ENCODE data around the gene ERCC5.

ERCC5 gene

DNA sequence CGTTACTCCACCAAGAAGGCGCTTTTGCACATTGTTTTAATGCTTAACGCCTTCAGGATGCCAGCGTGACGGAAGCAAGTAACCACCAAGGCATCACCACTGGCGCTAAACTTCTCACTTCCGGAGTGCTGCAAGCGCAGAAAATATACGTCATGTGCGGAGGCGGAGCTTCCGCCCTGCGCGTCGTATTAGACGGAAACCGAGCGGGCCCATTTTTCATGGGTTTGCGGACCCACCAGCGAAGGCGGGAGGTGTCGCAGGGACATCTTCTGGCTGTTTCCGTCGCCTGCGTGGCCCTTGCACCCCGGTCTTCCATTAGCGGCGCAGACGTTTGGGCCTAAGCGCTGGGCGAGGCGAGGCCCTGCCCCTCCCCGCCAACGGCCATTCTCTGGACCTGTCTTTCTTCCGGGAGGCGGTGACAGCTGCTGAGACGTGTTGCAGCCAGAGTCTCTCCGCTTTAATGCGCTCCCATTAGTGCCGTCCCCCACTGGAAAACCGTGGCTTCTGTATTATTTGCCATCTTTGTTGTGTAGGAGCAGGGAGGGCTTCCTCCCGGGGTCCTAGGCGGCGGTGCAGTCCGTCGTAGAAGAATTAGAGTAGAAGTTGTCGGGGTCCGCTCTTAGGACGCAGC lies at the start of gene ERCC5:
ERCC5 (plus strand) TSS at position 403 of the 631 bp plus-strand sequence. CDS start 235 bp downstream, outside the sequence.
- DNase-seq, result peak; percentile 99

DNA sequence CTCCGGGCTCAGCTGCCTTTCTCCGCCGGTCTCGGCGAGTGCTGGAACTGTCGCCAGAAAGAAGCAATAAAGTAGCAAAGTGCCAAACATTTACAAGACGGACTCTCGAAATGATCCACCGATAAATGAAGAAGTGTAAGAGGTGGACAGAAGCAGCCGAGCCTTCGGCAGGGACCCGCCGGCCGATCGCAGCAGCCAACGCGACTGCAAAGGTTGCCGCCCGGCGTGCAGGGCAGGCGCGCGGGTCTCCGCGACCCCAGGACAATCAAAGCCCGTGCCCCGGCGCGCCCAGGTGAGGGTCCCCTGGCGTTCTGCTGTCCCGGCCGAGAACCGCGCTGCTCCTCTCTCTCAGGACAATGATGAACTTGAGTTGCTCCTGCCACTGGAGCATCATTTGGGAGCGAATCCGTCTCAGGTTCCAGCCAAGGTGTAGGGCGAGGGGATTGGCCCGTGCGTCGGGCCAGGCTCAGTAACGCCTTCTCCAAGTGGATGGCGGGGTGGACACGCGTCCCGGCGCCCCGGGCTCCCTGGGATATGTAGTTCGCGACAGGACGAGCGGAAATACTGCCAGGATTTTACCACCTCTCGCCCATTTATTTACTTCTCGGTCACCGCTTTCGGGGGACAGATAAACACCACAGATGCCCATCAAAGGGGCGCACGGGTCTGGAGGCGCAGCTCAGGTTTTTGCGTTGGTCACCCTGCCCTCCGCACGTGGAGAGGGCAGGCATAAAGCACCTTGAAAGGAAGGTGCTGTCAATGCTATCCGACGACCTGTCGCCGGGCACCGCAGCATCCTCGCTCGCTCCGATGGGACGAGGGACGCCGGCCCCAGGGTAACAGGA lies 47.0 kb upstream of the ERCC5 start, which contains the start of the genes BIVM and POGLUT2:
BIVM (plus strand) TSS at position 539 of the 845 bp plus-strand sequence. CDS start 8,149 bp downstream, outside the sequence.
POGLUT2 (minus strand) TSS at position 396 of the 845 bp plus-strand sequence; CDS start at position 90, 306 bp downstream.
- DNase-seq, result peak; percentile 97

DNA sequence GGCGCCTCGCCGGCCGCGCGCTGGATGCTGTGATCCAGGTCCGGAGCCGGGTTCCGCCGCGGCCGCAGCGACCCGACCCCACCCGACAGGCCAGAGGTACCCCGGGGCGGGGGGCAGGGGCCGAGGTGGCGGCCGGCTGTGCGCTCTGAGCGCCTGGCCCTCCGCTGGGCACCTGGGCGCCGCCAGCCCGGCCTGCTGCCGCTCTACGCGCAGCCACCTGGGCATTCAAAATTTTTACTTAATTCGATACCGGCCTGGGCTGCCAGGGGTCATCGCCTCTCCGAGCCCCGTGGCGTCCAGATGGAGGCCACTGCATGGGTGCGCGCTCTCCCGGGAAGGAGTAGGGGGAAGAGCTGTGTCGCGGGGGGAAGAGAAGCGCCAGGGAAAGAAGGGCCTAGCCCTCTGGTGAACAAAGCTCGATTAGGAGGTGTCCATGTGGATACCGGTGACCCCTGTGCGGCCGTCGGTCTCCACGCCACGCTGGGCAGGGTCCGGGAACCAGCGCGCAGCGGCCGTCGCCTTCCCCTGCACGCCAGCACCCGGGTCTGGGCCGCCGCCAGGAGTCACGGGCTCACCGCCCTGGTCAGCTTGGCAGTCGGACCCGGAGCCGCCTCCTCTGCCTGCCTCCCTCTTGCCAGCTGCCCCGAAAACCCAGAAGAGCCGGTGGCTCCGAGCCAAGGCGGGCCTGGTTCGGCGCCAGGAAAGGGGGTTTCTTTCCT lies 46.2 kb upstream of the ERCC5 start:
- no peak for DNase-seq

DNA sequence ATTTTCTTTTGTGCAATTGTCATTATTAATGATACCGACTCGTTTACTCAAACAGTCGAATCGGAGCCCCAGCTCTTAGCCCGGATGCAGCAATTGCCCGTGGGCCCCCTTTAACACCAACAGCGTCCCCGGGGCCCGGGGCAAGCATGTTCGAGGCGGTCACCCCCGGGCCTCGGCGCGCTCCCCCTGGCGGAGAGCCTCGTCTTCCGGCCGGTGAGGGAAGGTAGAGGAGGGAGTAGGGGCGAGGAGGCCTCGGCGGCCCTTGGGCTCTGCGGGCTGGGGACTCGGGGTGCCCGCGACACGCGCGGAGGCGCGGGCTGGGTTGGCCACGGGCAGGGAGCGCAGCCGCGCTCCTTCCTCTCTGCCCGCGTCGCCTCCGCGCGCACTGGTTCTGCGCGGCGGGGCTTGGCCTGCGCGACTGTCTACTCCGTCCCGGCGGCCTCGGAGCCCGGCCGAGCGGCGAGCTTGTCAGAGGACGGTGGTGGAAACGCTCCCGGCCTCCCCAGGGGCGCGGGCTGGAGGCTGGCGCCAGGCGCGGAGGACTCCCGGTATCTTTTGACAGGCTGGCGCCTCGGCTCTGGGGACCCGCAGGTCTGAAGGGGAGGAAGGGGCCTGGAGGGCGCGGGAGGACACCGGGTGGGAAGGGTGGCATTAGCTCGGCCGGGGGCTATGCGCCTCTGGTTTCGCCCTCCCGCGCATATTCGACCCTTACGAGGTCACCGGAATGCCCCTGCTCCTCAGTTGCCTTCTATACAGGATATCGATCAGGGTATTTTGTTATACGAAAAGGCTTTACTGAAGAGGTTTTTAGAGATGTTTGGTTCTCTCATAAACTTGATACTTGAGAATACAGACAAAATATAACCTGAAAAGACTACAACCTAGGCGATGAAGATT lies 45.4 kb upstream of the ERCC5 start:
- DNase-seq, result peak; percentile 95

DNA sequence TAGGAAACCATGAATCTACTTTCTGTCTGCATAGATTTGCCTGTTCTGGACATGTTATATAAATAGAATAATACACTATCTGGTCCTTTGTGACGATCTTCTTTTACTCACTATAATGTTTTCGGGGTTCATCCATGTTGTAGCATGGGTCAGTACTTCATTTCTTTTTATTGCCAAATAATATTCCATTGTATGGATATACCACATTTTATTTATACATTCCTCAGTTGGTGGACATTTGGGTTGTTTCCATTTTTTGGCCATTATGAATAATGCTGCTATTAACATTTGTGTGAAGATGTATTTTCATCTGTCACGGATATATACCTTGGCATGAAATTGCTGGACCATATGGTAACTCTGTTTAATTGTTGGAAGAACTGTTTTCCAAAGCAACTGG lies 40.2 kb upstream of the ERCC5 start:
- DNase-seq, result no peak

DNA sequence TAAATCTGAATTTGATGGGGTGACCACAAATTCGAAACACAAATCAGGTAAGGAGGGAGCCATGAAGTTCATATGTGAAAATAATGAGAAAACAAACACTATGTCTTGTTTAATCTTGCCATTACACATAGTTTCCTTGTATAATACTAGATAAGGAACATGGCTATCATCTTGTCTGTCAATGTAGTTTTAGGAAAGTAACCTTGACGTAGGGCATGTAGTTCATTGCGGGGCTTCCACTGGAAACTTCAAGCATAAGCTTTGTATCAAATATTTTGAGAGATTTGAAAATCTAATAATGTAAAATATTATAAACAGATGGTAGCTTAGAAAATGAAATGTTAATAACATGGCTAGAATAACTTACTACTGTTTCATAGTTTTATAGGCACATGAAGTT lies 38.1 kb upstream of the ERCC5 start:
- no peak for DNase-seq

DNA sequence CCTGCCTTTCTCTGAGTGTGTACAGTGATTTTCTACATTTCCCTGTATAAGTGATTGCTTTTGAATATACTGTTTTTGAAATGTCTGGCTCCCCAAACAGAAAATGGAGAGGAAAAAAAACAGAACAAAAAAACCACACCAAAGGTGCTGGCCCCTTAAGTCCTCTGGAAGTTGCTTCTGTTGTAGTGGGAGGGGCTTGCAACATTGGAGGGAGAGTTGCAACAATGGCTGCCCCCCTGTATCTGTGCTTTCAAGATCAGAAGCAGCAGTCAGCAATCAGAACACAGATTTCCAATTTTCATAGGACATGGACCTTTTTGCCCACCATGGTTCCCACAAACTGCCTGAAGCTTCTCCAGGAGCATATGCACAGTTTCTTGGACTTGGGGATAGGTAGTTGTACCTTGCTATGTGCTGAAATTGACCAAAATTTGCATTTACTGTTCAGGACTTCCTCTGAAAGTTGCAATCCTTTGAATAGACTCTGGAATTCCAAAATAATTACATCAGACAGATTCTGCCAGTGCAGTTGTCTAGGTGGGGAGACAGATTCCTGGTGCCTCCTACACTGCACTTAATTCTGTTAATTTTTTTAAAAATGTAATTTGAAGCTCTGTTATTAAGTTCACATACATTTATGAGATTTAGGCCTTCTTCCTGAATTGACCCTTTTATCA lies 33.1 kb upstream of the ERCC5 start:
- peak; percentile 54 for DNase-seq

DNA sequence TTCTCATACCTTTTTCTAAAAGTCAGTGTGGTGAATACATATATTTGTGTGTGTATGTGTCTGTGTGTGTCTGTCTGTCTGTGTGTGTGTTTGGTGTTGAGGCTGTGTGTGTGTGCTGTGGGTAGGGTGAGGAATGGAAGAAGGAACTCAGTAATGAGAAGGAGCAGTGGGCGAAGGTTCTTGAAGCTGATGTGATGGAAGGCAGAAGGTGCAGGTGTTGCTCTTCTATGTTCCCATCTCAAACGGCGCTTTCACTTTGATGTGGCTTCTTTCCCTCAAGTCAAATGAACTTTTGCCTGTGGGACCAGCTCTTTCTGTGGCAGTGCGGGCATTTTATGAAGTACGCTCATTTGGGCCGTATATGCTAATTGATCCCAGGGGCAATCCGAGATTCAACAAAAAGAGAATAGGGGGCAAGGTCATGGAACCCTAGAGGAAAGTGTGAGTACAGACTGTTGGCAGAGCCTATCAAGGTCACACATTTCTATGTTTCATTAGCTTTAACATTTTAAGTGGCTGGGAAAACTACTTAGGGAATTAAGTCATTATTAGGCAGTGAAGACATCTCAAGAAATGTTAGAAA lies 31.7 kb upstream of the ERCC5 start:
- DNase-seq, result no peak

DNA sequence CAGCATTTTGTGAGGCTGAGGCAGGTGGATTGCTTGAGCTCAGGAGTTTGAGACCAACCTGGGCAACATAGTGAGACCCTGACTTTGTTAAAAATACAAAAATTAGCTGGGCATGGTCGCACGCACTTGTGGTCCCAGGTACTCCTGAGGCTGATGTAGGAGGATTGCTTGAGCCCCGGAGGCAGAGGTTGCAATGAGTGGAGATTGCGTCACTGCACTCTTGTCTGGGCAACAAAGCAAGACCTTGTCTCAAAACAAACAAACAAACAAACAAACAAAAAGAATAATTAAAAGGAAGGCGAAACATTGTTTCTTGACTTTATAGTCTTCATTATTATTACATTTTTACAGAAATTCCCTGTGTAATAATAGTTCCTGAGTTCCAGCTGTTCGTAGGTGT lies 31.0 kb upstream of the ERCC5 start:
- DNase-seq, result no peak

DNA sequence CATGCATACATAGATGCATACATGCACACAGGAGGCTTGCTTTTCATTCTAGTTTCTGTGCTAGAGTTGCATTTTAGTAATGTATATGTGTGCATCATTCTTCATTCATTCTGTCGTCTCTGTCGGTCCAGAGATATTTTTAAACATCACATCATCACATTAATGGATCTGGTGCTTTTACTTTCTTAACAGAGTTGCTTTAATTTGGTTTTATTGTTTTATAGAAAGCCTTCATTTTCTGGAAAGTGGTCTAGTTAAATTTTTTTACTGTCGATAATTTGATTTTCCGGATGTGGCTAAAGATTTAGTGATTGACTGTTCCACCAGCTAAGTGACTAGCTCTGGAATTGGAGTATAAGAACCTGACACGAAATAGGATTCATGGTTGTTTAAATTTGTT lies 30.0 kb upstream of the ERCC5 start:
- DNase-seq, result no peak

DNA sequence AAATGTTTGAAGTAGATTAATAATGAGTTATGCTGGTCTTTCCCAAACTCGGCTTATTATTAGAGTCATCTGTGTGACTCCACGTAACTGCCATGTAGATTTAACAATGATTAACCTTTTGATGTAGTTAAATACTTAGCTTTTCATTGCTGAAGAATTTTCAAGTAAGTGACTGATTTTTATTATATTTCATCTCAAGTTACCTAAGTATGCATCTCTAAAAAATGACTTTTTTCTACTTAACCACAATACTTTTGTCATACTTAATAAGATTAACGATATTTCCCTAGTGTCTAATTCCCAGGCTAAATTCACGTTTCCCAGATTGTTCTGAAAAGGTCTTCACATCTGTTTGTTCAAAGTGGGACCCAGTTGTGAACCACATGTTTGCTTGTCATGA lies 29.1 kb upstream of the ERCC5 start:
- DNase-seq, result no peak

DNA sequence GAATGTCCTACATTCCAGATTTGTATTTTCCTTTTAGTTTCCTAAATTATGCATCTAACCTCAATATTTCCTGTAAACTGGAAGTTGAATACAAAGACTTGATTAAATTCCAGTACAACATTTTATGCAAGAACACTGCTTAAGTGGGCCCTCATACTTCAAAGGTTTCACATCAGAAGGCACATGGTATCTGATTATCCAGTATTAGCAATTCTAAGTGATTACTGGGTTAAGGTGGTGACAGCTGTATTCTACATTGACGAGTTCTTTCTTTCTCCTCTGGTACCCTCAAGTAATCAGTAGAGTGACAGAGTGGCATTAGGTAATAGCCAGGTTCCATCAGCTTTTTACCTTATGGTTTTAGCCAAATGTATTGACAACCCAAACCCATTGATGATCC lies 28.6 kb upstream of the ERCC5 start:
- DNase-seq, result no peak

DNA sequence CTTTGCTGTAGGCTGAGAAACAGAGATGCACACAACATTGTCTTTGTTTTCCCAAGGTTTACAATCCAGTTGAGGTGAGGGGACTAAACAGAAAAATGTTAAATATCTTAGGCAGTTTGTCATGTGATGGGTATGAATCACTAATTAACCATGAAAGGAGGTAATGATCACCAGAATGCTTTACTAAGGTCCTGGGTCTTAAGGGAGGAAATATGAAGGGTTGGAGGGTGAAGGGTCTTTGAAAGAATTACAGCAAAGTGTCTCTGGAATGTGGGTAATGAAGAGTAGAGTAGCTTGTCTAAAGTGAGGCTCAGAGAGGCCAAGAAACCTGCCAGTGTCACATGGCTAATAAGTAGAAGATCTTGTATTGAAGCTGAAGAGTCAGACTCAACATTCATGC lies 27.9 kb upstream of the ERCC5 start:
- DNase-seq, result no peak

DNA sequence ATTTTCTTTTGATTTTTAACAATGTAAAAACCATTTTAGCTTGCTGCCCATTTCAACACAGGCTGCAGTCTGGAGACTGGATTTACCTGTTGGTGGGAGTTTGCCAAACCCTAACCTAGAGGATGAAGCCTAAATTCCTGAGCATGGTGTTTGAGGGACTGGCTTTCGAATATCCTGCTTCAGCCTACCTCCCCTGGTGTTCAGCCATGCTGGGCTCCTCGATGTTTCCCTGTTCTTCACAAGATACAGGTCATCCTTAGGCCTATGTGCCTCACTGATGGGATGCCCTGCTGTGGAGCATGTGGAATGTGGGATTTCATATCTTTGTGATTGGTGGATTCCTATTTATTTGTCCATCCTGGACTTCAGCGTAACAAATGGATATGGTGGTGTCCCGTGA lies 20.4 kb upstream of the ERCC5 start:
- no peak for DNase-seq

DNA sequence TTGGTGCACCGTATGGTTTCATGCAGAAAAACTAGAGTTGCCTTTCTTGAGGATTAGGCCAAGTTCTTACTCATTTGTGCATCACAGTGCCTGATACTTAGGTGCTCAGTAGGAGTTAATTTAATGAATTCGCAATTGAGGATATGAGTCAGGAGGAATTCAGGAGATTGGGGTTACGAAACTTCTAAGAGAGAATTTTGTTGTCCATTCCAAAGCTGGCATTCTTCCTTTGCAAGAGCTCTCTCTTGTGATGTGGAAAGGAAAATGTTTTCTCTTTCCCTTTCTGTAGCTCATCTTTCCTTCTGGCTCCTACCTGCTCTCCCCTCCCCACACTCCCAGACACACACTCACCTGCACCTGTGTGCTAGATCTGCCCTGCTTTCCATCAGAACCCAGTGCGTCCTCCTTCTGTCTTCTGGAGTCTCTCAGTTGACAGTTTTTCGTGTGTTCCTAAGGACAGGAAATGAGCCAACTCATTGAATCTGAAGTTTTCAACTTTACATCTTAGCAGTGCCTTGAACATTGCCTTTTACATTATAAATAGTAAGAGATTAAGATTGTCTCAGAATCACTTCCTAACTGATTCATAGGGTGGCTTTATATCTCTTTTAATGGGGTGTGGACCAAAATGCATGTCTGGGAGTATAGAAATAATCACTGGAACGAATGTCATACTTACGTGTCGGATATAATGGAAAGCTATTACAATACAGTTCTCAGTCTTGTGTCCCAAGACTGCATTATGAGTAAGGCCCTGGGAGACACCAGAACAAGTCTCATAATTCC lies 19.7 kb upstream of the ERCC5 start:
- DNase-seq, result no peak

DNA sequence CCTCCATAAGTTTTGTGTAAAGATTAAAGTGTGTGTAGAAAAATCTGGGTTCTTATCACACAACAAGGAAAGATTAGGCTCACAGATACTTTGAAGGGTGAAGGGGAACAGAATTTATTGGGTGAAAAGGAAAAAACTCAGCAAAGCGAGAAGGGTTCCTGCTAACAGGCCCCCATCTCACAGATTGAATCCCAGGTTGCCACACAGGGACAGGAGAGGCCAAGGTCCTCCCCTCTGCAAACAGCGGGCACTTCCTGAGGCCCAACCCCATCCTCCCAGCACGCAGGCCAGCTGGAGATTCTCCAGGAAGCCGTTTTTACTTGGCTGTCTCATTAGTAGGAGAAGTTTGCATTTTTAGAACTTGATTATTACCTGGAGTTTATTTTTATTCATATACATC lies 15.2 kb upstream of the ERCC5 start:
- no peak for DNase-seq

DNA sequence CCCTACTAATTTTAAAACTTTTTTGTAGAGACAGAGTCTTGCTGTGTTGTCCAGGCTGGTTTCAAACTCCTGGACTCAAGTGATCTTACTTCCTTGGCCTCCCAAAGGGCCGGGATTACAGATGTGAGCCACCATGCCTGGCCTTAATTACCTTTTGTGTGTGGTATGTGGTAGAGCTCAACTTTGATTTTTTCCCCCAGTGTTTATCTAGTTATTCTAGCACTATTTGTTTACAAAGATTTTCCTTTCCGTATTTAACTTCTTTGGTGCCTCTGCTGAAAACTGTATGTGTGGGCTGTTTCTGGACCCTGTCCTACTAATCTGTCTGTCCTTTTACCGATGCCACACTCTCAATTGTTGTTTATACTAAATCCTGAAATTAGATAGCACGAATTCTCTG lies 9.4 kb upstream of the ERCC5 start:
- DNase-seq, result no peak

DNA sequence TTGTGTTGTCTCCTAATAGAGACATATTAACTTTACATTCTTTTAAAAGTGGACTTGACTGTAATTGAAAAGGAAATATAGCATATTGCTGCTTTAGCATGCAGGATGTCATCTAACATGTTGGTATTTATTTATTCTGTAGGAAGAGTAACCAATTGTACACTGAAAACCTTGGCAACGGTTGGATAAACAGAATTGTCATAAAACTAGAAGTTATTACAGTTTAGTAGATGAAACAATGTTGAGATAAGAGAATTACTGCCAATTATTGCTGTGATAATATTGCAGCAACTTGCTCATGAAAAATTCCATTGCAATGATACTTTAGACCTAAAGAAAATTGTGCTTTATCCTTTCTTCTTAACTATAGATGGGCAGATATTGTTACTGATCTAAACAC lies 7.6 kb upstream of the ERCC5 start:
- no peak for DNase-seq

DNA sequence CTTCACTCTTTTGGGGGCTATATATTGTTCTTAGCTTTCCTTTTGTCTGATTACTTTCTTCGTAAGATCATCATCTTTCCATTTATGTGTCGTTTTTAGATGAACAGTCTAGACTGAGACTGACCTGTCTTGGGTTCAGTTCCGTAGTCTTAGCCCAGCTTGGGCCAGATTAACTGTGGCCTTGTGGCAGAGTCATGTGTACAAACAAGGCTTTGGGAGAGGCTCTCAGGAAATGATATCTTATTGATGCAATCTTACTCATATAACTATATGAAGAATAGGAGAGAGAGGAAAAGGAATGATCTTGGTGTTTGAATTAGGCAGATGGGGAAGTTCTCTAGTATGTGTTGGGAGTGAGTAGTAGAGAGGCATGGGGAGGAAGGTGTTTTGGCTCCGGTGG lies 6.8 kb upstream of the ERCC5 start:
- no peak for DNase-seq

DNA sequence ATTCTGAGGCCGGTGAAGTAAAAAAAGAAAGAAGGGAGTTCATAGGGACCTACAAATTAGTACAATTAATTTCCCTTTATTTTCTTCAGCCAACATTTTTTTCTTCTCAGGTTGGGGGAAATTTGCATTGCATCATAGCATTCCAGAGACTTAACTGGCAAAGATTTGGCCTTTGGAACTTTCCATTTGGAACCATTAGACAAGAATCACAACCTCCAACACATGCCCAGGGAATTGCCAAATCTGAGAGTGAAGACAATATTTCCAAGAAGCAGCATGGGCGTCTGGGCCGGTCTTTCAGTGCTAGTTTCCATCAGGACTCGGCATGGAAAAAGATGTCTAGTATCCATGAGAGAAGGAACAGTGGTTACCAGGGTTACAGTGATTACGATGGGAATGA lies 6.4 kb upstream of the ERCC5 start:
- no peak for DNase-seq

DNA sequence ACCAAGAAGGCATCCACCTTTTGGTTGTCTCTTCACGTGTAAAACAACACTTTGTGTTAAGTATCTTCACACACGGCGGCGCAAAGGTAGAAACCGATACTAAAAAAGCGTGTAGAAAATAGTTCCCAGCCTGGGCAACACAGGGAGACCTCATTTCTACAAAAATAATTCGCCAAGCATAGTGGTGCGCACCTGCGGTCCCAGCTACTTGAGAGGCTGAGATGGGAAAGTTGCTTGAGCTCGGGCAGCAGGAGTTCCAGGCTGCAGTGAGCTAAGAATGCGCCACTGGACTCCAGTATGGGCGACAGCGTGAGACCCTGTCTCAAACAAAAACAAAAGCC lies 573 bp upstream of the ERCC5 start:
- no peak for DNase-seq
